NCI-H1417 (cell line): ENCODE measurements around the gene ZNF181.
"Not testable (repeated sequence)": the region's sequence is repeated elsewhere in the genome, so short reads cannot be mapped to it uniquely, and the experiment has no call there.

Experiments
- DNase-seq, 3 experiments: peaks; one replicate each; lab custom pipeline; 2025; lab: John Stamatoyannopoulos, UW

The ZNF181 gene

DNA sequence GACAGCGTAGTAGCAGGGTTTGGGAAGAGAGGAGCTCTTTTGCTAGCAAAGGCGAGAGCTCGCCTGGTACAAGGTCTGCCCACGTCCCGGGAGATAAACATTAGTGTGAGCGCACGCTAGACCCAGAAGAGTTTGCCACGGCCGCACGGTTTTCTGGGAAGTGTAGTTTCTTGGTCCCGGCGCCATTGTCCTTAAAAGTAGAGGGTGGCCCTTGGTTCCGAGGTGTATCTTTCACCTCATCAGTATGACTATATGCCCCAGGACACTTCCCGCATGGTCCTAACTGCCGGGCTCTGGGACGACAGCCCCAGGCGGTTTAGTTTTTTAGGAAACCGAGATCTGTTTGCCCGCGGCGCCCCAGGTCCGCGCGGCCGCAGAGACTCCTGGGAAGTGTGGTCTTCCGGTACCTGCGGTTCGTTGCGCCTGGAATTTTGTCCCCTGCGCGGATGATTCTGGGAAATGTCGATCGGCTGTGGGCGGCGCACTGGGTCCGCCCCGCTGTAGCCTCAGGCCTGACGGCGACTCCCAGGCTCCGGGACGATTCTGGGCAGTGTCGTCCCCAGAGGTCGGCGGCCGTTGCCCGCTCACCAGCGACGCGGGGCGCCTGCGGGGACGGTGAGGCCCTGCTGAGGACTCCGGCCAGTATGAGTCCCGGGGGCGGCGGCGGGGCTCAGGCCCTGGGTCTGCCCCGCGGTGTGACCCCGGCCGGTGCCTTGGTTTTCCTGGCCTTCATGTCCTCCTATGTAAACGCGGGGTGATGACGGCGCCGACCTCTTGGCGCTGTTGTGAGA, at the start of gene ZNF181:
Gene ZNF181, plus strand, starts transcription at position 498 of the 791 bp plus-strand sequence. CDS start 795 bp downstream, outside the sequence.
- peak; percentile 93 to 94 (median 94) for DNase-seq

GRCh38 chr19:34685266-34685665, 48.8 kb upstream of the ZNF181 start:
- not testable (repeated sequence) for DNase-seq

GRCh38 chr19:34686455-34686854, 47.6 kb upstream of the ZNF181 start:
- no peak for DNase-seq

GRCh38 chr19:34687348-34687747, 46.7 kb upstream of the ZNF181 start:
- DNase-seq: no peak

DNA sequence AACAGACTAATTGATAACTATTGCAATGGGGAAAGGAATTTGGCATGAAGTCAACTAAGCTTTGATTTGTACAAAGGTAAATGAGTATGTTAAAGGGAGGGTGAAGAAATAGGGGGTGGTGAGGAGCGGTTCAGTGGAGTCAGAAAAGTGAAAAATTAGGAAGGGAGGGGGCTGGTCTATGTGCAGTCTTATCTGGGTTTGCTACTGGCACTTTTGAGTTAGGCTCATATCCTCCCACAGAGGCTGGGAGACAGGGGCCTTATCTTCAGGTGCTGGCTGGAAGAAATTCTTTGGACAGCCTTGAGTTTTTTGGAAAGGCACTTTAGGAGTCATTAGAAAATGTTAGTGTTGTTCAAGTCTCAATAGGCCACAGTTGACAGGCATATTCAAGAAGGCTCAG, 45.5 kb upstream of the ZNF181 start:
- no peak for DNase-seq

- DNase-seq: no peak
These were observed 43.7 kb upstream of the ZNF181 start for GRCh38 chr19:34690372-34690771.

GRCh38 chr19:34692549-34692948, 41.5 kb upstream of the ZNF181 start:
- DNase-seq: no peak

DNA sequence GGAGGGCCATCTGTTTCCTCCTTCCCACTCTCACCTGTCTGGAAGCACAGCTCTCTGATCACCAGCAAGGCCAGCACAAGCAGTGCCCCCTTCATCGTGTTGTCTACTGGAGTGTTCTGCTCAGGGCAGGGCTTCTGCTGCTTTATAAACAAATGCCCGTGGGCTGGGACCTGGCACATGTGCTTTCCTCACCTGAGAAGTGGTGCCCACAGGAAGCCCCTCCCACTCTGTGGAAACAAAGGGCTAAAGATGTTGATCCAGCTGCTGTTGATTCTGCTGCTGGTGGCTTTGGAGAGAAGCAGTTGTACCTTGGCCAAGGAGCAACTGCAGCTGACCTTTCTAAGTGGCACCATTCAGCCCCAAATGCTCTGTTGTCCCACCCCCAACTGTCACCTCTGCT, 26.4 kb upstream of the ZNF181 start:
- peak in 1 of 3 experiments; percentile 24 for DNase-seq

- DNase-seq: no peak
These were observed 22.2 kb upstream of the ZNF181 start for GRCh38 chr19:34711890-34712289.

GRCh38 chr19:34712395-34713261, 21.4 kb upstream of the ZNF181 start:
- peak; percentile 47 to 87 (median 73) for DNase-seq

DNA sequence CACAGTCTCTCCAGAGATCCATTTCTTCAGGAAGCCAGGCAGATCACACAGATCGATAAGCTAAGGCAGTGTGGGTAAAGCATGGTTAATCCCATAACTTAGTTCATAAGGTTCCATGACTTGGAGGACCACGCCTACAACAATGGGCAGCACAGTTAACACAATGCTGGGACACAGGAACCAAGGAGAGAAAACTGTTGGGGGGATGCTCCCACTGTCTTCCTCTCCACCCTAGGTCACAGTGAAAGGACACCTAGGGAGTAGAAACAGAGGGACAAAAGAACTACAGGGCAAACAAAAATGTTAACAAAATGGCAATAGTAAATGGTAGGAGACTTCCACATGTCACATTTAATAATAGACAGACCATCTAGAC, 20.8 kb upstream of the ZNF181 start:
- DNase-seq: peak in 1 of 3 experiments; percentile 4

- DNase-seq: no peak
These were observed 18.7 kb upstream of the ZNF181 start for GRCh38 chr19:34715357-34715756.

GRCh38 chr19:34722353-34722752, 11.7 kb upstream of the ZNF181 start:
- DNase-seq: no peak

DNA sequence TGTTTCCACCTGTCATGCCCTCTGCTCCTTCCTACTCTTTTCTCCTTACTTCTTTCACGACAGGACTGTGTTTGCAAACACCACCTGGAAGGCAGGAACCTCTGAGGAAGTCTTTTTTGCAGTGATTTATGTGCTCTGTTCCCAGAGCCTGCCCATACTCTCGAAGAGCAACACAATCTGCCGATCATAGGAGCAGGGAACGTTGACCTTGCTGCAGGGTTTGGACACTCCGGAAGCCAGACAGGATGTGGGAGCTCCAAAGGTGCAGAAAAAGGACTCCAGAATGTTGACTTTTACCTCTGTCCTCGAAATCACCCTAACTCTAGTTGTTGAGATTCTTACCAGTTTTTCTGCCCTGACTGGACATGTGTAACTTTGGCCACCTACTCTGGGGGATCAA, 8.6 kb upstream of the ZNF181 start:
- no peak for DNase-seq

DNA sequence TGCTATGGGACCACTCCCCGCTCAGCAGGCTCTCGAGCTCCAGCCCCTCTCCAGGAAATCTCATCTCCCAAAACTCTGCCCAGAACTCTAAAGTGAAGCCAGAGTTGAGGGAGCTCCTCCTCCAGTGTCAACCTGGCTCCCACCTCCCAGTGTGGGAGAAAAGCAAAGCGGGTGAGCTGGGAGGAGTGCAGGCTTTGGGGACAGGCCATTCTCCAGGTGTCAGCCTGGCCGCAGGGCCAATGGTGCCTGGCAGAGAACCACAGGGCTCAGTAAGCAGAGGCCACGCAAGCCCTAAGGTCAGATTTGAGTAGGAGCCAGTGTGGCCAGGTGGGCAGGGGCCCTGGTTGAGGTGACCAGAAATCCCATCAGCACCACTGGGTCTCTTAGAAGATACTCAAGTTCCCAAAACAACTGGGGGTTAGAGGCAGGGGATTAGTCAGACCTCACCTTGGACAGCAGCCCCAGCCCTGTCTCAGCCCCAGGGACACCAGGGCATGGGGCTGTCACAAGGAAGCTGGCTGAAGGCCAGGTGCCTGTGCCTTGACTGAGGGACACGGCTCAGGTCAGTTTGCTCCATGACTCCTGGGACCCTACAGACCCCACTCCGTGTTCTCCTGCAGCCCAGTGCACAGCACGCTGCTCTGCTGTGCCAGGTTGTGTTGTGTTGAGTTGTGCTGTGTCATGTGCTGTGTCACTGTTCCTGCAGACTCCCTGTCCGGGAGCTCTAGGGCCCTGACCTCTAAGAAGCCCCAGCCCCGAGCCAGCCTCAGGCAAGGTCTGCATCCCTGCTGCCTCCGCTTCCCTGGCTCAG, 2.8 kb upstream of the ZNF181 start:
- no peak for DNase-seq

- no peak for DNase-seq
These were observed 2.1 kb upstream of the ZNF181 start for GRCh38 chr19:34731964-34732363.

DNA sequence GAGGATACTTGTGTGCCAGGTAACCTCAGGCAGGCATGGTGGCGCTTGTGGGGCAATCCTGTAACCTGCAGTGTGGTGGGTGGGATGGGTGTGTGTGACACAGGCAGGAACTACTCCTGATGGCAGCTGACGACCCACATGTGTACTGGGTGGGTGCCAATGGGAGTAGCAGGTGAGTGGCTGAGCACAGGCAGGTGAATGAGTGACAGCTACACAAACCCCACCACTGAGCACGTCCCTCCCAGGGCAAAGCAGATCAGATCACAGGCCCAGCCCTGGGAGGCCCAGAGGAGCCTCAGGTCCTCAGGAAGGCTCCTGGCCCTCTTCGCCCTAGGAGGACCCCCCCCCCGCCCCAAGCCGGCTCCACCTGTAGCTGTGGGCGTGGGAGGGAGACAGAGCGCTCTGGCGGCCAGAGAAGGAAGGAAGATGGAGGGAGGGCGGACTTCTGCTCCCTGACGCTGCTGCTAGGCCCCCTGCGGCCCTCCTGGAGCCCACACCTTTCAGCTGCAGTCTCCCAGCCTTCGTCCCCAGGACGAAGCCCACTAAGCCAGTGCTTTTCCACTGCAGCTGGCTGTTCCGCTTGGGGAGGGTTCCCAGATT, 1.3 kb upstream of the ZNF181 start:
- peak in 1 of 3 experiments; percentile 30 for DNase-seq

DNA sequence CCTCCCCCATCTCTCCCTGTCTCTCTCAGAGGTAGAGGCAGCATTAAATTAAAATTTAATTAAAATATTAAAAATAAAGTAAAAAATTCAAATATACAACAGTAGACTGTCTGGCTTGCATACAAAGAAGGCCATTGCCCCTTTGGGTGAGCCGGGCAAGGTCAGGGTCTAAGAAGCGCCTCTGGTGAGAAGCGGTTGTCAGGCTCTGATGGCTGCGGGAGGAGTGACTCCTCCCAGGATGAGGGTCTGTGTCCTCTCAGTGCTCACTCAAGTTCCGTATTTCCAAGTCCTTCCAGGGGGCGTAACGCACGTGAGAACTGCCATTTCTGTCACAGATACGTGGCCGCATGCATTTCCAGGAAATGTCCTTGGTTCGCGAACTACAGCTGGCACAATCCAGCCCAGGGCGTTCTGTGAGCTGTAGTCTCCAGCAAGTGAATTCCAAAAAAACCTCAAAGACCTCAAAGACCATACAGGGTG, 737 bp upstream of the ZNF181 start:
- DNase-seq: peak in 2 of 3 experiments; percentile 73 to 86

- peak in 2 of 3 experiments; percentile 78 to 87 for DNase-seq
These were observed 577 bp downstream of the ZNF181 start for GRCh38 chr19:34734537-34735103.

DNA sequence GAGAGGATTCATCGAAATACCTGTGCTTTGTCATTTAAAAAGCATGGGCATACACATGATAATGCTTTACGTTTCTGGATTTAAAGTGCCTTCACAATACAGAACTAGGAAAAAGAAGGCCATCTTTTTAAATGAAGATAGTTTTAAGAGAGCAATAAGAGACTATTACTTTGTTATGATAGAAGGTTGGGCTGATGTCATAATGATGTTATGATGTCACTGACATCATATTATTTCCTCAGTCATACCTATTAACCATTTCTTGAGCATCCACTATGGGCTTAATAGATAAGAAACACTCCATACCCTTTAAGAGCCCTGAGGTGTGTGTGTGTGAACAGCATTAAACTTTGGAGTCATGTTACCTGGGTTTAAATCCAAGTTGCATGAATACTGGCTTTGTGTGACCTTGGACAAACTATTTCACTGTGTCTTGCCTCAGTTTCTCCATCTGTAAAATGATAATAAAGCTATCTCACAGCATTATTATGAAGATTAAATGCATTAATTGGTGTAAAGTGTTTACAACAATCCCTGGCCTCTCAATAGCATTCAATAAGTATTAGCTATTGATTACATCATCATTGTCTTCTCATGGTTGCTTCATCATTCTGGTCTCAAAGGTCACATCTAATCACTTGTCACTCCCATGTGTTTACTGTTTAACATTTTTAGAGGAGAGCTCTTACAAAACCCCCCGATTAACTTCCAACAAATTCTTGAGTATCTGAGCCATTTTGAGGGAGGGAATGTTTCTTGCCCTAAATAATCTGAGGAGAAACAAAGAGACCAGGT, 11.1 kb downstream of the ZNF181 start:
- no peak for DNase-seq
